ENCODE data around the gene OR52B4.
"Not testable (repeated sequence)": the region's sequence is repeated elsewhere in the genome, so short reads cannot be mapped to it uniquely, and the experiment has no call there.

The OR52B4 gene

GRCh38 chr11:4368286-4368685 is at the start of gene OR52B4:
TSS of gene OR52B4 (minus strand) at chr11:4368386. CDS start at chr11:4368295, 91 bp downstream.
- DNase-seq, result no peak

GRCh38 chr11:4416816-4417215 is 48.6 kb upstream of the OR52B4 start:
- DNase-seq, result no peak

GRCh38 chr11:4416306-4416705 is 48.1 kb upstream of the OR52B4 start:
- DNase-seq, result no peak

GRCh38 chr11:4406206-4406605 is 38.0 kb upstream of the OR52B4 start:
- DNase-seq, result not testable (repeated sequence)

GRCh38 chr11:4393858-4394223 is 25.7 kb upstream of the OR52B4 start:
- no peak for DNase-seq

- peak; percentile 77 for DNase-seq
Observed at GRCh38 chr11:4393209-4393857, 25.1 kb upstream of the OR52B4 start, which contains the start of gene TRIM21. TSS of gene TRIM21 (minus strand) at chr11:4393702. CDS start at chr11:4390409, 3,293 bp downstream.

- no peak for DNase-seq
Observed at GRCh38 chr11:4388221-4388620, 20.0 kb upstream of the OR52B4 start.

GRCh38 chr11:4385978-4386740 is 18.0 kb upstream of the OR52B4 start:
- DNase-seq, result no peak

- DNase-seq, result no peak
Observed at GRCh38 chr11:4381901-4382300, 13.7 kb upstream of the OR52B4 start.

- DNase-seq, result no peak
Observed at GRCh38 chr11:4375431-4376140, 7.4 kb upstream of the OR52B4 start.

- no peak for DNase-seq
Observed at GRCh38 chr11:4370166-4370565, 2.0 kb upstream of the OR52B4 start.

GRCh38 chr11:4348142-4348541 is 20.0 kb downstream of the OR52B4 start:
- not testable (repeated sequence) for DNase-seq

GRCh38 chr11:4345366-4345765 is 22.8 kb downstream of the OR52B4 start:
- not testable (repeated sequence) for DNase-seq

GRCh38 chr11:4334356-4334755 is 33.8 kb downstream of the OR52B4 start:
- DNase-seq, result not testable (repeated sequence)
